Measurements from ENCODE around the gene MACROD2. TPM values are rescaled to one million over a fixed set of nuclear protein-coding genes. Genes with fewer than 3 reads are reported as not detected.
"Not testable (repeated sequence)": the region's sequence is repeated elsewhere in the genome, so short reads cannot be mapped to it uniquely, and the experiment has no call there.

MACROD2 gene
- total RNA-seq, 1 donor, result 1.3 TPM

- DNase-seq (ENCODE audit: low read depth), result no peak
- H3K4me3 ChIP-seq (ENCODE audit: low read depth, low read length), result no peak overlapping the region
- no peak for TF ChIP-seq CTCF (IDR thresholded peaks at IDR 0.05; ENCODE audit: insufficient read depth, low read length)
Measured at GRCh38 chr20:13991311-13991710, 4.0 kb upstream of the MACROD2 start.

DNA sequence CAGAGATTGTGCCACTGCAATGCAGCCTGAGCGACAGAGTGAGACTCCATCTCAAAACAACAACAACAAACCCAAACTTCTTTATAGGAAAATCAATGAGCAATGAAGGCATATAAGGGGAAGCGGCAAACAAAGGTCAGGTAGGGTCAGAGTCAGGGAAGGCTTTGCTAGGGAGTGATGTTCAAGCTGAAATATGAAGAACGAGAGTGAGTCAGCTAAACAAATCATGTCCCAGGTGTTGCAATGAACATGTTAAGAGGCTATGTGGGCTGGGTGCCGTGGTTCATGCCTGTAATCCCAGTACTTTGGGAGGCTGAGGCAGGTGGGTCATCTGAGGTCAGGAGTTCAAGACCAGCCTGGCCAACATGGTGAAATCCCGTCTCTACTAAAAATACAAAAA lies 3.4 kb upstream of the MACROD2 start:
- H3K4me3 ChIP-seq (ENCODE audit: low read depth, low read length); DNase-seq (ENCODE audit: low read depth): not testable (repeated sequence)

- no peak for DNase-seq (ENCODE audit: low read depth)
- TF ChIP-seq CTCF (IDR thresholded peaks at IDR 0.05; ENCODE audit: insufficient read depth, low read length), result no peak
- peak overlapping the region; percentile 69 for H3K4me3 ChIP-seq (ENCODE audit: low read depth, low read length)
Measured at GRCh38 chr20:13995841-13996240, 525 bp downstream of the MACROD2 start.

DNA sequence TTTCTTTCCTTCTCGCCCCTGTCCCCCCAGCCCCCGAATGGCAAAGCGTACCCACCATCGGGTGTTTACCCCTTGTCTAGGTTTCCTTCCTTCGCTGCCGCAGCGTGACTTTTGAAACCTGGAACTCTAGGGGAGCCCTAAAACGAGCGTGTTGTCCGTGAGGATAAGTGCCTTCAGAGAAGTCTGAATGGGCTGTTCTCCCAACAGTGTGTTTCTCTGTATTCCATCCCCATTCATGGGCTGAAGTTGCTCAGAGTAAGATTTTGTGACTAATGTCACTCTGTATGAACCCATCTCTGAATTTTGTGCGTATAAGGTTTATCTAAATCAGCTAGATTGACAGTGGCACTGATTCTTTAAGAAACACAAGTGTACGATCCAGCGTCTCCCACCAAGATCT lies 949 bp downstream of the MACROD2 start:
- DNase-seq (ENCODE audit: low read depth), result no peak
- peak overlapping the region; percentile 69 for H3K4me3 ChIP-seq (ENCODE audit: low read depth, low read length)

DNA sequence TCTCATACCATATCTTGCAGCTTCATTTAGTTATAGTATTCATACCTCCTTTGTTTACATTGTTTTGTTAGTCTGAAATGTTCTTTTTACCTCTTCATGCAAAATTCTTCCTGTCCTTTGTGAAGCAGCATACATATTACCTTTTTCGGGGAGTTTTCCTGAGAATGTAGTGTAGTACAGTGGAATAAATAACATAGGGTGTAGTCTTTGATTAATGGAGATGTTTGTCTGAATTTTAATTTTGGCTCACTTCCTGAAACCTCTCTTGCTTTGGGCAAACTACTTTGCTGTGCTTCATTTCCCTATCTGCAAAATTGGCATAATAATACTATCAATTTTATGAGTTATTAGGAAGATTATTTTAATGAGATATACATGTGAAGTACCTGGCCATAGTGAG lies 5.6 kb downstream of the MACROD2 start:
- DNase-seq (ENCODE audit: low read depth), result no peak
- H3K4me3 ChIP-seq (ENCODE audit: low read depth, low read length), result no peak overlapping the region
- TF ChIP-seq CTCF (IDR thresholded peaks at IDR 0.05; ENCODE audit: insufficient read depth, low read length), result no peak

More for the DNA sequence above, 949 bp downstream of the MACROD2 start:
- TF ChIP-seq CTCF (IDR thresholded peaks at IDR 0.05; ENCODE audit: insufficient read depth, low read length), result no peak

- no peak for DNase-seq (ENCODE audit: low read depth)
- TF ChIP-seq CTCF (IDR thresholded peaks at IDR 0.05; ENCODE audit: insufficient read depth, low read length), result no peak
- no peak overlapping the region for H3K4me3 ChIP-seq (ENCODE audit: low read depth, low read length)
Measured at GRCh38 chr20:14005996-14006395, 10.7 kb downstream of the MACROD2 start.

- TF ChIP-seq CTCF (IDR thresholded peaks at IDR 0.05; ENCODE audit: insufficient read depth, low read length), result no peak
- no peak overlapping the region for H3K4me3 ChIP-seq (ENCODE audit: low read depth, low read length)
- DNase-seq (ENCODE audit: low read depth), result no peak
Measured at GRCh38 chr20:14009208-14009607, 13.9 kb downstream of the MACROD2 start.
